Measurements from ENCODE around the gene CASP10.

Gene CASP10

GRCh38 chr2:201203916-201204654 lies 21.1 kb downstream of the CASP10 start:
- Histone ChIP-seq H3K27ac (ENCODE audit: poor library complexity, severe bottlenecking) (no peak overlapping the region), H3K4me3 (ENCODE audit: severe bottlenecking) (no peak overlapping the region), H3K36me3 (ENCODE audit: low read depth) (no peaks in the 10 kb centered on the region), H3K27me3 (ENCODE audit: insufficient read depth, poor library complexity, severe bottlenecking) (no peaks in the 10 kb centered on the region), H3K4me1 (ENCODE audit: insufficient read depth, poor library complexity, severe bottlenecking) (no peaks in the 10 kb centered on the region), H3K9me3 (ENCODE audit: severe bottlenecking) (no peaks in the 10 kb centered on the region)
- DNase-seq (ENCODE audit: low spot score) (no peak), ATAC-seq (ENCODE audit: low read depth) (no peak)
- no peak for TF ChIP-seq CTCF (IDR thresholded peaks at IDR 0.05; ENCODE audit: poor library complexity, severe bottlenecking)

GRCh38 chr2:201204655-201205514 lies 21.9 kb downstream of the CASP10 start:
- H3K9me3 ChIP-seq (ENCODE audit: severe bottlenecking) = no peaks in the 10 kb centered on the region
- DNase-seq (ENCODE audit: low spot score) (no peak), ATAC-seq (ENCODE audit: low read depth) (no peak)
- H3K27ac ChIP-seq (ENCODE audit: poor library complexity, severe bottlenecking) = no peak overlapping the region
- H3K4me3 ChIP-seq (ENCODE audit: severe bottlenecking) = no peak overlapping the region
- H3K36me3 ChIP-seq (ENCODE audit: low read depth) = no peaks in the 10 kb centered on the region
- no peaks in the 10 kb centered on the region for H3K4me1 ChIP-seq (ENCODE audit: insufficient read depth, poor library complexity, severe bottlenecking)
- no peak for TF ChIP-seq CTCF (IDR thresholded peaks at IDR 0.05; ENCODE audit: poor library complexity, severe bottlenecking)
- H3K27me3 ChIP-seq (ENCODE audit: insufficient read depth, poor library complexity, severe bottlenecking) = no peaks in the 10 kb centered on the region

- Histone ChIP-seq H3K27ac (ENCODE audit: poor library complexity, severe bottlenecking) (no peak overlapping the region), H3K9me3 (ENCODE audit: severe bottlenecking) (no peaks in the 10 kb centered on the region), H3K4me1 (ENCODE audit: insufficient read depth, poor library complexity, severe bottlenecking) (no peaks in the 10 kb centered on the region), H3K36me3 (ENCODE audit: low read depth) (no peaks in the 10 kb centered on the region), H3K4me3 (ENCODE audit: severe bottlenecking) (no peak overlapping the region), H3K27me3 (ENCODE audit: insufficient read depth, poor library complexity, severe bottlenecking) (no peaks in the 10 kb centered on the region)
- ATAC-seq (ENCODE audit: low read depth) = no peak
- no peak for DNase-seq (ENCODE audit: low spot score)
- TF ChIP-seq CTCF (IDR thresholded peaks at IDR 0.05; ENCODE audit: poor library complexity, severe bottlenecking) = no peak
Measured at GRCh38 chr2:201205515-201205849, 22.5 kb downstream of the CASP10 start.

GRCh38 chr2:201208563-201209252 lies 25.8 kb downstream of the CASP10 start:
- Histone ChIP-seq H3K4me1 (ENCODE audit: insufficient read depth, poor library complexity, severe bottlenecking) (no peaks in the 10 kb centered on the region), H3K4me3 (ENCODE audit: severe bottlenecking) (no peak overlapping the region), H3K27ac (ENCODE audit: poor library complexity, severe bottlenecking) (no peak overlapping the region), H3K36me3 (ENCODE audit: low read depth) (no peaks in the 10 kb centered on the region), H3K27me3 (ENCODE audit: insufficient read depth, poor library complexity, severe bottlenecking) (no peaks in the 10 kb centered on the region), H3K9me3 (ENCODE audit: severe bottlenecking) (no peaks in the 10 kb centered on the region)
- DNase-seq (ENCODE audit: low spot score) (no peak), ATAC-seq (ENCODE audit: low read depth) (no peak)
- TF ChIP-seq CTCF (IDR thresholded peaks at IDR 0.05; ENCODE audit: poor library complexity, severe bottlenecking) = no peak

Measured in RWPE2 (cell line).